ENCODE data around the gene CCL22.
"Not testable (repeated sequence)": the region's sequence is repeated elsewhere in the genome, so short reads cannot be mapped to it uniquely, and the experiment has no call there.

CCL22 gene

DNA sequence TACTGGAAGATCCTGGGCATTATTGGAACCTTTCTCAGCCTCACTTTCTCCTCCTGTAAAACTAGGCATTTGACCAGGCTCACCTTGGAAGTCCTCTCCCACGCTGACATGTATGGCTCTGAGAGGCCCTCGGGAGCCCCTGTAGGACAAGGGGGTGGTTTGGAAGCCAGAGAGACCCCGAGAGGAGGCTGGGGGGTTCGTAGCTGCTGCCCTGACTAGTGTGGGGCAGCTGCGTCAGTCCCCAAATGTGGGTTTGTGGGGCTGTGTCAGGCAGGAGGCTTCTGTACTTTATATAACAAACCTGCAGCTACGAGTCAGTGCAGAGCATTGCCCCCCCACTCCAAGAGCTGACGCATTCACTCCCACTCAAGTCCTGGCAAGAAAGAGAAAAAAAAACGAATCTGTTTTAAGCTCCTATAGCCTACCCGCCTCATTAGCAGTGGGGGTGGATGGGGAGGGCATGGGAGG lies 15.5 kb downstream of the CCL22 start:
- in situ Hi-C loops (cut with MboI; ENCODE audit: low sequenced_read_pairs) = no loop called here

DNA sequence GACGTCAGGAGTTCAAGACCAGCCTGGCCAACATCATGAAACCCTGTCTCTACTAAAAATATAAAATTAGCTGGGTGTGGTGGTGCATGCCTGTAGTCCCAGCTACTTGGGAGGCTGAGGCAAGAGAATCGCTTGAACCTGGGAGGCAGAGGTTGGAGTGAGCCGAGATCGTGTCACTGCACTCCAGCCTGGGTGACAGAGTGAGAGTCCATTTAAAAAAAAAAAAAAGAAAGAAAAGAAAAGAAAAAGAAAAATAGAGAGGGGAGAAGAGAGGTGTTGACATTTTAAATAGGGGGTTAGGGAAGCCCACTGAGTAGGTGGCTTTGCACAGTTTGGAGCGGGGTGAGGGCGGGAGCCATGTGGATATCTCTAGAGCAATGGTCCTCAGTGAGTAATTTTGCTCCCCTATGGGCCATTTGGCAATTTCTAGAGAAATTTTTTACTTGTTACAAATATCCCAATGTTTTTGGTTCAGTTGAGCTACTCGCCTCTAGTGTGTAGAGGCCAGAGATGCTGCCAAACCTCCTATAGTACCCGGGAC lies 16.4 kb downstream of the CCL22 start:
- in situ Hi-C loops (cut with MboI; ENCODE audit: low sequenced_read_pairs) = not testable (repeated sequence)

DNA sequence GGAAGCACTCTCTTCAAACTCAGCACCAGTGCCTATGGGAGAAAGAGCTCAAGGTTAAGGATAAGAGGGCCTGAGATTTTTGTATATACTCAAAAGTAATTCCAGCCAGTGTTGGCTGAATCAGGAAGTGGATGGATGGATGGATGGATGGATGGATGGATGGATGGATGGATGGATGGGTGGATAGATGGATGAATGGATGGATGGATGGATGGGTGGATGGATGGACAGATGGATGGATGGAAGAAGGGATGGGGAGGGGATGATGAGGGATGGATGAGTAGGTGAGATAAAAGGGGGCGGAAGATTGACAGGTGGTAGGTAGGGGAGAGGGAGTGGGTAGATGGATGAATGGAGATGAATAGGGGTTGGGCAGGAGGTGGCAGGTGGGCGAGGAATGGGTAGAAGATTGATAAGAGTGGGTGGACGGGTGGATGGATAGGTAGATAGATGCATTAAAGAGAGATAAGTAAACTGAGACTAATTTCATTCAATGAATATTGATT lies 17.8 kb downstream of the CCL22 start:
- in situ Hi-C loops (cut with MboI; ENCODE audit: low sequenced_read_pairs) = no loop called here

DNA sequence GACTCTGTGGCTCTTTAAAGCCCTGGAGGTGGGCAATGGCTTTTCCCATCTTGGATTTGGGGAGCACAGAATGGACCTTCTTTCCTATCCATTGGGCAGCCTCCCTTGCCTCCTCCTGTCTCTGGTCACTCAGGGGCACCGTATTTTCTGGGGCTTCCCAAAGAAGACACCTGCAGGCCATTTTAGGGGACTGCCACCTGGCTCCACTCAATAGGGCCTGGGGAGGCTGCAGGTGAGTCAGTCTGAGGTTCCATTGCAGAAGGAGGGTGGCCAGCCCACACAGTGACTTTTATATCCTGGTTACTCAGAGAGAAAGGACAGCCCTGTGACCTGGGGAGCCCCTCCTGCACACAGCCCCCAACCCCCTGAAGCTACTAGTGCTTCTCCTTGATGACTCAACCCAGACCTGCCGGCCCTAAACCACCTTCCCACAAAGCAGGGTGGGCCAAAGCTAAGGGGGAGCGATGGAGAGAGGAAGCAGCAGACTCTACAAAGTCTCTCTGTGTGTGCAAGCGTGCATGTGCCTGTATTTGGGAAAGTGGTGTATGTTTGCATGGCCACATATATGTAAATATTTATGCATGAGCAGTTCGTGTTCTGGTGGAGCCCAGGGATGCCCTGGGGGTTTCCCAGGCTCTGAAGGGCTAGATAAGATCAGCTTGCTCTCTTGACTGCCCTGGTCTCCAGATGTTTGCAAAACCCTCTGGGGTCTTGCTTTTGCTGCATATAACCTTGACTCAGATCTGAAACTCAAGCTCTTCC lies 18.7 kb downstream of the CCL22 start:
- in situ Hi-C loops (cut with MboI; ENCODE audit: low sequenced_read_pairs) = no loop called here

DNA sequence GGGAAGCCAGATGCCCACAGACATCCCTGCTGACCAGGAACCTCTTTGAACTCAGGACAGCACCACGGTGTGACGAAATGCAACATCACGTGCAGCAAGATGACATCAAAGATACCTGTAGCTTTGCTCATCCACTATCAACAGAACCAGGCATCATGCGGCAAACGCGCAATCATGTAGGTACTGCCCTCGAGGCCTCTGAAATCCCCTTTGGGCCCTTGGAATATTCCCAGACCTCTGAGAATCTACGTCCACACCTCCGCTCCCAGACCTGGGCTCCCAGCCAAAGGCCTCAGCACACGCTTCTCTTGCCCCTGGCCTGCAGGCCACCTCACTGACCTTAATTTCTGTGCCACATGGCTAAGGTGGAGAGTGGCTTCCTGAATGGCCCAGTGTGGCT lies 21.0 kb downstream of the CCL22 start:
- in situ Hi-C loops (cut with MboI; ENCODE audit: low sequenced_read_pairs) = no loop called here

DNA sequence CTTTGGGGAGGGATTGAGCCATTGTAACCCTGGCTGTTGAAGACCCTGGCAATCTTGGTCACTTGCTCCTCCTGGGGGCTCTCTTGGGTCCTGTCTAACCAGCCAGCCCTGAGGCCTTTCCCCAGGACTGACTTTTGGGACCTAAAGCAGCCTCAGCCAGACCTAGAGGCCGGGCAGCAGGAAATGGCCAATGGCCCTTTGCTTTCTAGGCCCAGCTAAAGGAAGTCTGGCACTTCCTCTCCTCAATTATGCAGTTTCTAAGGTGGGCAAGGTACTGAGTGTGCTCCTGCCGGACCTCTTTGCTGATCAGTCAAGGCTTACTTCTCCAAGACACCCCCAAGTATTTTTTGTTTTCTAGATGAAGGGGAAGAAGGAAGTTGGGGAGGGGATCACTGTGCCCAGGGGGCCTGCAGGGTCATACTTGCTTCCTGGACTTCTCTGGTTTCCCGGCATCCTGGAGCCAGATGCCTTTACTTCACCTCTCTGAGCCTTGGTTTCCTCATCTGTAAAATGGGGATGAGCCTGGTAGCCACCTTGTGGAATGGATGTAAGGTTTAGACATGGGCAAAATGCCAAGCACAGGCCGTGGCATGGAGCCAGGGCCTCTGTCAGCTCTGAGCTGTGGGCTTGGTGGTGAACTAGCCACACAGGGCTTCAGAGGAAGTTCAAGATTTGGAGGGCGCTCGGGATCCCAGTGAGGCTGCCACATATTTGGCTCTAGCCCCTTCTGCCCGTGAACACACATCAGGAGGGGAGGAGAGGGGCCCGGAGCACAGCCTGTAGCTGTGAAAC lies 22.3 kb downstream of the CCL22 start:
- in situ Hi-C loops (cut with MboI; ENCODE audit: low sequenced_read_pairs) = no loop called here

DNA sequence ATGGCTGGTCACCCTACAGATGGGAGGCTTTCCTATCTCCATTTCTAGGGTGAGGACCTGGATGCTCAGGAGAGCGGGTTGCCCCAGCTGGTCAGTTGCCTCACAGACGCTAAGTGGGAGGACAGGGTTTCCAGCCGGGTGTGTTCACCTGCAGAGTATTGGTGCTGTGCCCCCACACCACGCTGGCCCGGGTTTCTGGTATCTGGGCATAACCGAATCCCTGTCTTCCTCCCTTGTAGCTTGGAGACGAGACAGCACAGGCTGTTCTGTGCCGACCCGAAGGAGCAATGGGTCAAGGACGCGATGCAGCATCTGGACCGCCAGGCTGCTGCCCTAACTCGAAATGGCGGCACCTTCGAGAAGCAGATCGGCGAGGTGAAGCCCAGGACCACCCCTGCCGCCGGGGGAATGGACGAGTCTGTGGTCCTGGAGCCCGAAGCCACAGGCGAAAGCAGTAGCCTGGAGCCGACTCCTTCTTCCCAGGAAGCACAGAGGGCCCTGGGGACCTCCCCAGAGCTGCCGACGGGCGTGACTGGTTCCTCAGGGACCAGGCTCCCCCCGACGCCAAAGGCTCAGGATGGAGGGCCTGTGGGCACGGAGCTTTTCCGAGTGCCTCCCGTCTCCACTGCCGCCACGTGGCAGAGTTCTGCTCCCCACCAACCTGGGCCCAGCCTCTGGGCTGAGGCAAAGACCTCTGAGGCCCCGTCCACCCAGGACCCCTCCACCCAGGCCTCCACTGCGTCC lies 23.4 kb downstream of the CCL22 start:
- in situ Hi-C loops (cut with MboI; ENCODE audit: low sequenced_read_pairs) = no loop called here

DNA sequence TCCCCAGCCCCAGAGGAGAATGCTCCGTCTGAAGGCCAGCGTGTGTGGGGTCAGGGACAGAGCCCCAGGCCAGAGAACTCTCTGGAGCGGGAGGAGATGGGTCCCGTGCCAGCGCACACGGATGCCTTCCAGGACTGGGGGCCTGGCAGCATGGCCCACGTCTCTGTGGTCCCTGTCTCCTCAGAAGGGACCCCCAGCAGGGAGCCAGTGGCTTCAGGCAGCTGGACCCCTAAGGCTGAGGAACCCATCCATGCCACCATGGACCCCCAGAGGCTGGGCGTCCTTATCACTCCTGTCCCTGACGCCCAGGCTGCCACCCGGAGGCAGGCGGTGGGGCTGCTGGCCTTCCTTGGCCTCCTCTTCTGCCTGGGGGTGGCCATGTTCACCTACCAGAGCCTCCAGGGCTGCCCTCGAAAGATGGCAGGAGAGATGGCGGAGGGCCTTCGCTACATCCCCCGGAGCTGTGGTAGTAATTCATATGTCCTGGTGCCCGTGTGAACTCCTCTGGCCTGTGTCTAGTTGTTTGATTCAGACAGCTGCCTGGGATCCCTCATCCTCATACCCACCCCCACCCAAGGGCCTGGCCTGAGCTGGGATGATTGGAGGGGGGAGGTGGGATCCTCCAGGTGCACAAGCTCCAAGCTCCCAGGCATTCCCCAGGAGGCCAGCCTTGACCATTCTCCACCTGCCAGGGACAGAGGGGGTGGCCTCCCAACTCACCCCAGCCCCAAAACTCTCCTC lies 24.1 kb downstream of the CCL22 start:
- in situ Hi-C loops (cut with MboI; ENCODE audit: low sequenced_read_pairs) = no loop called here

DNA sequence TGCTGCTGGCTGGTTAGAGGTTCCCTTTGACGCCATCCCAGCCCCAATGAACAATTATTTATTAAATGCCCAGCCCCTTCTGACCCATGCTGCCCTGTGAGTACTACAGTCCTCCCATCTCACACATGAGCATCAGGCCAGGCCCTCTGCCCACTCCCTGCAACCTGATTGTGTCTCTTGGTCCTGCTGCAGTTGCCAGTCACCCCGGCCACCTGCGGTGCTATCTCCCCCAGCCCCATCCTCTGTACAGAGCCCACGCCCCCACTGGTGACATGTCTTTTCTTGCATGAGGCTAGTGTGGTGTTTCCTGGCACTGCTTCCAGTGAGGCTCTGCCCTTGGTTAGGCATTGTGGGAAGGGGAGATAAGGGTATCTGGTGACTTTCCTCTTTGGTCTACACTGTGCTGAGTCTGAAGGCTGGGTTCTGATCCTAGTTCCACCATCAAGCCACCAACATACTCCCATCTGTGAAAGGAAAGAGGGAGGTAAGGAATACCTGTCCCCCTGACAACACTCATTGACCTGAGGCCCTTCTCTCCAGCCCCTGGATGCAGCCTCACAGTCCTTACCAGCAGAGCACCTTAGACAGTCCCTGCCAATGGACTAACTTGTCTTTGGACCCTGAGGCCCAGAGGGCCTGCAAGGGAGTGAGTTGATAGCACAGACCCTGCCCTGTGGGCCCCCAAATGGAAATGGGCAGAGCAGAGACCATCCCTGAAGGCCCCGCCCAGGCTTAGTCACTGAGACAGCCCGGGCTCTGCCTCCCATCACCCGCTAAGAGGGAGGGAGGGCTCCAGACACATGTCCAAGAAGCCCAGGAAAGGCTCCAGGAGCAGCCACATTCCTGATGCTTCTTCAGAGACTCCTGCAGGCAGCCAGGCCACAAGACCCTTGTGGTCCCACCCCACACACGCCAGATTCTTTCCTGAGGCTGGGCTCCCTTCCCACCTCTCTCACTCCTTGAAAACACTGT lies 25.0 kb downstream of the CCL22 start:
- in situ Hi-C loops (cut with MboI; ENCODE audit: low sequenced_read_pairs) = no loop called here

DNA sequence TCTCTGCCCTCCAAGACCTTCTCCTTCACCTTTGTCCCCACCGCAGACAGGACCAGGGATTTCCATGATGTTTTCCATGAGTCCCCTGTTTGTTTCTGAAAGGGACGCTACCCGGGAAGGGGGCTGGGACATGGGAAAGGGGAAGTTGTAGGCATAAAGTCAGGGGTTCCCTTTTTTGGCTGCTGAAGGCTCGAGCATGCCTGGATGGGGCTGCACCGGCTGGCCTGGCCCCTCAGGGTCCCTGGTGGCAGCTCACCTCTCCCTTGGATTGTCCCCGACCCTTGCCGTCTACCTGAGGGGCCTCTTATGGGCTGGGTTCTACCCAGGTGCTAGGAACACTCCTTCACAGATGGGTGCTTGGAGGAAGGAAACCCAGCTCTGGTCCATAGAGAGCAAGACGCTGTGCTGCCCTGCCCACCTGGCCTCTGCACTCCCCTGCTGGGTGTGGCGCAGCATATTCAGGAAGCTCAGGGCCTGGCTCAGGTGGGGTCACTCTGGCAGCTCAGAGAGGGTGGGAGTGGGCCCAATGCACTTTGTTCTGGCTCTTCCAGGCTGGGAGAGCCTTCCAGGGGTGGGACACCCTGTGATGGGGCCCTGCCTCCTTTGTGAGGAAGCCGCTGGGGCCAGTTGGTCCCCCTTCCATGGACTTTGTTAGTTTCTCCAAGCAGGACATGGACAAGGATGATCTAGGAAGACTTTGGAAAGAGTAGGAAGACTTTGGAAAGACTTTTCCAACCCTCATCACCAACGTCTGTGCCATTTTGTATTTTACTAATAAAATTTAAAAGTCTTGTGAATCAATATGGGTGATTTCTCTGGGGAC lies 25.9 kb downstream of the CCL22 start:
- in situ Hi-C loops (cut with MboI; ENCODE audit: low sequenced_read_pairs) = no loop called here

DNA sequence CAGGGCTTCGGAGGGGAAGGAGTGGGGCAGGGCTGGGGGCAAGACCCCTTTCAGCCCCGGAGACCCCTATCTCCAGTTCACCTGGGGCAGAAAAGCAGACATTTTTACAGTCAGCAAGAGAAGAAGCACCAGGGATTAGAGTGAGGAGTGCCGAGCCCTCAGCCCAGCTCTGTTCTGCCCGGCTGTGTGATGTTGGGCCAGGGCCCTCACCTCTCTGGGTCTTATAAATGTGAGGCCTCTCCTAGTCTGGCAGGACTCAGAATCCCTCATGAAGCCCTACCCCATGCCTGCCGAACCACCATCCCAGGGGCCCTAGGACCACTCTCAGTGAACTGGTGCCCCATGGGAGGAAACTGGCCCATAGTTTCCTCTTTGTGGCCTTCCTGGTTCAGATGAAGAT lies 26.5 kb downstream of the CCL22 start:
- in situ Hi-C loops (cut with MboI; ENCODE audit: low sequenced_read_pairs) = no loop called here

DNA sequence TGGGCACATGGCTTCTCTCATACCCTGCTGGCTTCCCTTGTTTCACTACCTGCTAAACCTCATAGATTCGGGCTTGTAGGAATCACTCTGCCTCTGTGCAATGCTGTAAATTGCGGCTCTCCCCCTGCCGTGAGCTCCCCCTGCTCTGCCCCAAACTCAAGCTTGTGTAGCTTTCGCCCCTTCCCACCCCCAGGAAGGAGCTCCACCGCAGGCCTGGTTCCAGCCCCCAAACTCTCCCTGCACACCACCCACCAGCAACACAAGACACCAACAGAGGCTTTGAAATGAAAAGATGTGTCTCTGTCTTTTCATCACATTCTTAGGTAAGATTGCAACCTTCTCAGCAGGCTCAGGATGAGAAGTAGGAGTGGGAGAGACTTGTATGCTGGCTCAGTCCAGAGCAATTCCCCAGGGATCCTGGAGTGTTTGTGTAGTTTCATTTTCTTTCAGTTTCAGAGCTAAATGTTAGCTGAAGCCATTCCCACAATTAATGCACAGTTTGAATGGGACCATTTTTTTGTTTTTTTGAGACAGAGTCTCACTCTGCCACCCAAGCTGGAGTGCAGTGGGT lies 27.9 kb downstream of the CCL22 start:
- in situ Hi-C loops (cut with MboI; ENCODE audit: low sequenced_read_pairs) = no loop called here

DNA sequence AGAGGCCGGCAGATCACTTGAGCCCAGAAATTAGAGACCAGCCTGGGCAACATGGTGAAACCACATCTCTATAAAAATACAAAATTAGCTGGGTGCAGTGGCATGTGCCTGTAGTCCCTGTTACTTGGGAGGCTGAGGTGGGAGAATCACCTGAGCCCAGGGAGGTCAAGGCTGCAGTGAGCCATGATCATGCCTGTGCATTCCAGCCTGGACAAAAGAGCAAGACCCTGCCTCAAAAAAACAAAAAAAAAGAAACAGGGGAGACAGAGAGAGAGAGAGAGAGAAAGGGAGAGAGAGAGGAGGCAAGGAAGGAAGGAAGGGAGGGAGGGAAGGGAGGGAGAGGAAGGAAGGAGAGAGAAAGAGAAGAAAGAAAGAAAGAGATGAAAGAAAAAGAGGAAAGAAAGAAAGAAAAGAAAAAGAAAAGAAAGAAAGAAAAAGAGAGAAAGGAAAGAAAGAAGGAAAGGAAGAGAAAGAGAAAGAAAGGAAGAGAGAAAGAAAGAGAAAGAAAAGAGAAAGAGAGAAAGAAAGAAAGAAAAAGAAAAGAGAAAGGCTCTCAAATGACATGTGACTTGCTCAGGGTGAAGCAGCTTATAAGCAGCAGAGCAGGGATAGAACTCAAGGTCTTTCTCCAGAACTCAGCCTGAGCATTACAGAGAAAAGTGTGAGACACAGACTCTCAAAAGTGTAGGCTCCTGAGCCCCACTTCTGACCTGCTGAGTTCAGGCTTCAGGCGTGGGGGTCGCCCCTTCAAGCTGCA lies 29.2 kb downstream of the CCL22 start:
- in situ Hi-C loops (cut with MboI; ENCODE audit: low sequenced_read_pairs) = no loop called here

DNA sequence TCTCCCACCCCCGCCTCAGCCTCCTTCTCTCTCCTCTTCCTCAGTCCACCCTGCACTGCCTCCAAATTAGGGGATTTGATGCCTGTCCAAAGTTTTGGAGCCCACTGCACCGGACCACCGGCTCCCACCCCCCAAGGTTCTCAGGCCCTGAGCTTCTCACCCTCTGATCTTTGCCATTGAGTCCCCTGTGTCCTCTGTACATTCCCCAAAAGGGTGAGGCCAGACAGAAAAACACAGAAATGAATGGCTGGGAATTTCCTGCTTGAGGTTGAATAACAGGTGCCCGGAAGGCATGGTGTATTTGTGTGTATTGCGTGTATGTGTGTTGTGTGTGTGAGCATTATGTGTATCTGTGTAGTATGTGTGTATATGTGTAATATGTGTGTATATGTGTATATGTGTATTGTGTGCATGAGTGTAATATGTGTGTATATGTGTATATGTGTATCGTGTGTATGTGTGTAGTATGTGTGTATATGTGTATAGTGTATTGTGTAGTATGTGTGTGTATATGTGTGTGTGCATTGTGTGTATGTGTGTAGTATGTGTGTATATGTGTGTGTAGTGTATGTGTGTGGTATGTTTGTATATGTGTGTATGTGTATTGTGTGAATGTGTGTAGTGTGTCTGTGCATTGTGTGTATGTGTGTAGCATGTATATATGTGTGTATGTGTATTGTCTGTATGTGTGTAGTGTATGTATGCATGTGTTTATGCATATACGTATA lies 29.9 kb downstream of the CCL22 start:
- in situ Hi-C loops (cut with MboI; ENCODE audit: low sequenced_read_pairs) = no loop called here

DNA sequence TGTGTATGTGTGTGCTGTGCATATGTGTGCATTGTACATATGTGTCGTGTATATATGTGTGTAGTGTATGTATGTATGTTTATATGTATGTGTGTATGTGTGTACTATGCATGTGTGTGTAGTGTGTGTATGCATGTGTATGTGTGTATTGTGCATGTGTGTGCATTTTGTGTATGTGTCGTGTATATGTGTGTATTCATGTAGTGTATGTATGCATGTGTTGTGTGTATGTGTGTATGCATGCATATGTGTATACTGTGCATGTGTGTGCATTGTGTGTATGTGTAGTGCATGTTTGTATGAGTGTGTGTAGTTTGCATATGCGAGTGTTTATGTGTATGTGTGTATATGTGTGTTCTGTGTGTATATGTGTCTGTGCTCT lies 30.5 kb downstream of the CCL22 start:
- in situ Hi-C loops (cut with MboI; ENCODE audit: low sequenced_read_pairs) = no loop called here

DNA sequence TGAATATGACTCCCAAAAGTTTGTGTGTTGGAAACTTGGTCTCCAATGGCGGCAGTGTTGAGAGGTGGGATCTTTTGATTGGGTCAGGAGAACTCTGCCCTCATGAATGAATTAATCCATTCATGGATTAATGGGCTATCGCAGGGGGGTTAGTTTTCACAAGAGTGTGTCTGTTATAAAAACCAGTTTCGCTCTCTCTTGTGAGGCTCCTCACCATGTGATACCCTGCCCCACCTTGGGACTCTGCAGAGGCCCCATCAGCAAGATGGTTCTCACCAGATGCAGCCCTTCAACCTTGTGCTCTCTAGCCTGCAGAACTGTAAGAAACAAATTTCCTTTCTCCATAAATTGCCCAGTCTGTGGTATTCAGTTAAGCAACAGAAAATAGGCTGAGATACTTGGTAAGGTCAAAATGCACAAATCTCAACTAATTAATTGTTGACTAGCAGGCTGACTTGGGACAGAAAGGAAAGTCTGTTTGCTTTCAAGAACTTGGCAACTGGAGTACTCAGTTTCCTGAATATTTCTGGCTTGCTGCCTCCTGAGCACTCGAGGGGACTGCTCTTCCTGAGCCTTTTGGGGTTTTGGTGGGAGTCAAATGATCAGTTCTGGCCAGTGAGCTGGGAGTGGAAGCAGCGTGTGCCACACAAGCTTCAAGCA lies 32.2 kb downstream of the CCL22 start:
- in situ Hi-C loops (cut with MboI; ENCODE audit: low sequenced_read_pairs) = no loop called here

Measured in HL-60/S4 treated with retinoic acid at 250 ng/mL for 4 days and 3 days (cell line).